HG02623 (cell line): ENCODE data around the gene TFCP2.
"Not testable (repeated sequence)": the region's sequence is repeated elsewhere in the genome, so short reads cannot be mapped to it uniquely, and the experiment has no call there.

Source experiments
- ATAC-seq: cut with Tn5 transposase; IDR thresholded peaks from one replicate; pipeline ENCODE4 v1.9.1; 2021; ENCODE audit warnings: moderate library complexity; ENCODE audit not compliant: unreplicated experiment

Gene TFCP2

DNA sequence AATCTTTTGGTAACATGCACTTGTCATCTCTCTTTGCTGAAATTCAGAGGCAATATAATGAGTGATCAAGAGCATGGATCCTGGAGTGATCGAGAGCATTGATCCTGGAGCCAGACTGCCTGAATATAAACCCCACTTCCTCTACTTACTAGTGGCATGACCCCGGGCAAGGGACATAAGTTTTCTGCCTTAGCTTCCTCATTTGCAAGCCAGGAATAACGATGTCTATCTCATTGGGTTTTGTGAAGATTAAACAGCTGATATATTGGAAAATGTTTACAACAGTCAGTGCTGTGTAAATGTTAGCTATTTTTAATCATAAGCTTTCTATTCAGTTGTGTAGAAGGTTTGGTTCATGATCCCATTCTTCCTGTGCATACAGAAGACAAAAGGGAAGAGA, 87.2 kb downstream of the TFCP2 start:
- no peak for ATAC-seq

DNA sequence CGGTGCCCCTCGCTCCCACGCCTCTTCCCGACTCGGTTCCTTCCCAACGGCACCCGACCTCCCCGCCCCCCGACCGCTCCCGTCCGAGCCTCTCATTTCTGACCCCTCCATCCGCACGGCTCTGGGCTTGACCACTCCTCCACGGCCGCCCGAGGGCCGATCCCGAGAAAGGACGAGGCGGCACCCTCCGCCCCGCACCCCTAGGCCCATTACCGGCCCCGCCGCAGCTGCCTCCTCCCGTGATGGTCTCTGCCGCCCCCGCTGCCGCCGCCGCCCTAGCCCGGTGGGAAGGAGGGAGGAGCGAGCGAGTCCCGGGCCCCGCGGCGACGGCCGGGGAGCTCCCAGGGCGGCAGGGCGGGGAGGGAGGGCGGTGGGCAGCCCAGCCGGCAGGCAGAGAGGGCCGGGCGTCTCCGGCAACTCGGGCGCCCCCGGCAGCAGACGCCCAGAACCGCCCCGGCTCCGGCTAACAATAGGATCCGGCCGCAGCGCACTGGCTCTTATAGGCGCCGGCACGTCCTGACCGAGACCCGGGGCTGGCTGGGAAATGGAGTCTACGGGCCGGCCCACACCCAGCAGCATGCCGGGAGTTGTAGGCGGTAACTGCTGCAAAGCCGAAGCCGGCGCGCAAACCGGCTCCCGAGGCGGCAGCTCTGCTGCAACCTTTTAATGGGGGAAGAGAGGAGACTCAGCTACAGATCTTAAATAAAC, 89.7 kb downstream of the TFCP2 start, which contains the start of gene CSRNP2:
TSS of gene CSRNP2 (minus strand) at position 471 of the 708 bp plus-strand sequence. CDS start 7,035 bp downstream, outside the sequence.
- ATAC-seq = peak; percentile 96

DNA sequence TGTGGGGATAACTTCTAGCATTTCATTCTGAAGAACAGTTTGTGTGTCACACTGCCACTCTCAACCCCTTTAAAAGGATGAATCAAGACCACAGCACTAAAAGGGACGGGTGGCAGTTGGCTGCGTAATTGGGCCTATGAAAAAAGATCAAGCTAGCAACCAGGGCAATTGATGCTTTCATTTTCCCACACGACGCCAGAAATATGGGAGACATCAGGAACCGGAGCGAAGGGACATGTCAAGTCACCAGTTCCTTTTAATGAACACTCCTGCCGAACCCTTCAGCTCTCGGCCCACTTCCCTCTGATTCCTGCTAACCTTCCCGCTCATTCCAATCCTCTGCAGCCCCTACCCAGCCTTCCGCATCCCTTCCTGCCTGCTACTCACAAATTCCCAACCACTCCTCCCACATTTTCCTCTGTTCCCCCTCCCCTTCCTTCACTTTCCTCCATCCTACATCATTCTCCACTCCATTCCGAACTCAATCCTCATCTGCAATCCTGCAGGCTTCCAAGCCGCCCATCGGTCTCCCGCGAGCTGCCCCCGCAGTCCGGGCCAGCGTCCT, 90.3 kb downstream of the TFCP2 start:
- ATAC-seq = no peak

DNA sequence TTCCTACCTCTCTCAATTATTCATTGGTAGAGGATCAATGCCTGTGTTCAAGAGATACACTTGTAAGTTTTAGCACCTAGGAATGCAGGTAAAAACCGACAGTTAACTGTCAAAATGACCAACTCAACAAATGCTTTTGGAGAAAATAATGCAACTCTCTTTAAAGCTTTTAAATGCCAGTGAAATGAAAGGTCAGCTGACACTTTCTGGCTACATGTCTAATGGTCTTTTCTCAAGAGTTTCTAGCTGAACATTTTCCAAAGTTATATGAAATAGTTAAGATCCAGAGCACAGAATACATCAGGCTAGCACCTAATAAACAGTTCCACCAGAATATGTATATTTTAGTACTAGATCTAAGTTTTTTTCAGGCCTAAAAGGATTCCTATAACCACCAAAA, 91.5 kb downstream of the TFCP2 start:
- no peak for ATAC-seq

DNA sequence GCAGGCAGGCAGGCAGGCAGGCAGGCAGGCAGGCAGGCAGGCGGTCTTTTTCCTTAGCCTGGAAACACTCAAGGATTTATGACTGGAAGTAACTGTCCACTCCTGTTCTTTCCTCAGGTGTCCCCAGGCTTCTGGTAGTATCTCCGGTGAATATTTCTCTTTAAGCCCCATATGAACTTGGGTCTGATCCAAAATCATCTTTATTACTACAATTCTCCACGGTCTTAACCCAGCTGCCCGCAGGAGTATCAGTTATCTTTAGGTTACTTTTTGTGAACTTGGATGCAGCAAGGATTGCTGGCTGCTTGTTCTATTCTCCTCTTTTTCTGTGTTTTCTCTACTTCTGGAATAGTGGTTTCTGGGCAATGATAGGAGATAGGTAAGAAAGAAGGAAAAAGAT, 92.8 kb downstream of the TFCP2 start:
- no peak for ATAC-seq

DNA sequence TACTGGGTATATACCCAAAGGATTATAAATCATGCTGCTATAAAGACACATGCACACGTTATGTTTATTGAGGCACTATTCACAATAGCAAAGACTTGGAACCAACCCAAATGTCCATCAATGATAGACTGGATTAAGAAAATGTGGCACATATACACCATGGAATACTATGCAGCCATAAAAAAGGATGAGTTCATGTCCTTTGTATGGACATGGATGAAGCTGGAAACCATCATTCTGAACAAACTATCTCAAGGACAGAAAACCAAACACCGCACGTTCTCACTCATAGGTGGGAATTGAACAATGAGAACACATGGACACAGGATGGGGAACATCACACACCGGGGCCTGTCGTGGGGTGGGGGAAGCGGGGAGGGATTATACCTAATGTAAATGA, 94.1 kb downstream of the TFCP2 start:
- not testable (repeated sequence) for ATAC-seq

DNA sequence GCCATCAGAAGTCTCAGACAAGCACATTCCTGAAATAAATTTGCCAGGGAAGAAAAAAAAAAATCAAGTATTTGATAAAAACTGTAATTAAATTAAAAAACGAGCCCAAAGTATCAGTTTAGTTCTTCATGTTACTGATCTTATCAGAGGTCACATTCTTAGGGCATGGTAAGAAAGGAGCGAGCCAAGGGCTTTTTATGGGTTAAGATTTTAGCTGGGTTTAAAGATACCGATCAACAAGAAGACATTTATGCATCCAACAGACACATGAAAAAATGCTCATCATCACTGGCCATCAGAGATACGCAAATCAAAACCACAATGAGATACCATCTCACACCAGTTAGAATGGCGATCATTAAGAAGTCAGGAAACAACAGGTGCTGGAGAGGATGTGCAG, 94.6 kb downstream of the TFCP2 start:
- not testable (repeated sequence) for ATAC-seq

DNA sequence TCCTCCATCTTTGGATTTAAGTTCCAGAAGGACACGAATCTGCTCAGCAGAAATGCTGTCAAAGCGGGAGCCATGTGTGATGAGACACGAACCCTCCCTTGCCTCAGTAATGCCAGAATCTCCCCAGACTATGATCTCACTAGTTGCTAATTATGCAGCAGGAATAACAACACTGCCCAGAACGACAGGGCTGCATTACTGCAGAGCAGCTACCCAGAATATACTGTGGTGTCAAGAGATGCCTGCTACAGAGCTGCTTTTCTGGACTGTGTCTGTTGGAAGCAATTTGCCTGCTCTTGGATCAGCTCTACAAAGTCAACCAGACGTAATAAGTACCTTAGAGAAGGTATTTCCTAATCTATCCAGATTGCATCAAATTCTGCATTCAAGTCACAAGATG, 95.0 kb downstream of the TFCP2 start:
- ATAC-seq = no peak

DNA sequence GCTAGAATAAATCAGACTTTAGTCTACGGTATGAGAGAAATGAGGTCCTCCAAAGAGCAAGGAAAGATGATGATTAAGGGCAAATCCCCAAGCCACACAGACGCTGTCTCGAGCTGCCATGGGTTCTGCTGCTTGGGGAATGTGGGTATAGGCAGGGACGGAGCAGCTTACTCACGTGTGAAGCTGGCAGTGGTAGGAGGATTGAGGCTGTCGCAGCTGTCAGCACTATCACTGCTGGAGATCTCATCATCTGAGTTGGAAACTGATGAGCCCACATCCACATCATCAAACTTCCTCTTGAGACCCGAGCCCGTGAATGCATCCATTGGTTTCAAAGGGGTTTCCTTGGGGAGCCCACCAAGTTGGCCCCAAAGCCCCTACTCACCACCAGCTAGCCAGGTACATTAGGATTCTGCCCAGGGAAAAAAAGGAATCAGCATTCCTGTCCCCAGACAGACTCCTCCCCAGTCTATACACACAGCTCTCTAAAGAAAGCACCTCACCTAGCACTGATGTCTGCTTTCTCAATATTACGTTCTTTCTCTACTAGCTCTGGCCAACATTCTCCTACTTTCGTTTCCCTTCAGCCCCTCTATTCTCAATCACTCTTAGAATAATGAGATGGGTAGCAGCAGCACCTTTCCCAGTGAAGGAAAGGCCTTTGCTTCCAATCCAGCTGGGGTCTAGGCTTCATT, 96.6 kb downstream of the TFCP2 start:
- ATAC-seq = no peak

DNA sequence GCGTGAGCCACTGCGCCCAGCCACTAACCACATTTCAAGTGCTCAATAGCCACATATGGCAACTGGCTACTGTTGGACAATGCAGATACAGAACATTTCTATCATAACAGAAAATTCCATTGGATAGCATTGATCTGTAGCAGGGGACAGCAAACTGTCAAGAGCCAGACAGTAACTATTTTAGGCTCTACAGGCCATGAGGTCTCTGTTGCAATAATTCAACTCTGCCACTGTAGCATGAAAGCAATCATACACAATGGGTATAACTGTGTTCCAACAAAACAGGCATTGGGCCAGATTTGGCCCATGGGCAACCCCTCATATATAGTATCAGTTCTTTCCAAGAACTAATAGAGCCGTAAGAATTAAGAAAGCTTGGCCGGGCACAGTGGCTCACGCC, 97.5 kb downstream of the TFCP2 start:
- no peak for ATAC-seq

DNA sequence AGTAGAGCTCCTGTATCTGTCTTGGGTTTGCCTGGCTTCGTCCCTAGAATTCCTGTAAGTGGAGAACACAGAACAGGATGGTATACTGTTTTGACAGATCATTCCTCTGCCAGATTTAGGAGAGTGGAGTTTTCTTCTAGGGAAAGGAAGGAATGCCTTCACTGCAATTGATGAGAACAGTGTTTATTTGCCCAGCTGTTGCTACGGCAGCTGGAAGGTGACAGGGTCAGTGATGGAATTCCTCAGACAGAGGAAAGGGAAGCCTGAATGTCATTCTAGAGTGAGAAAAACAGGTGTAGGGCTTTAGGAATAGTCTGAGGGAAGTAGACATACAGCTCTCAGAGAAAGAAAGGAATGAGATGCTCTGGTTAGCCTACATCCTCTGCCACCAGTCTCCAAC, 101.3 kb downstream of the TFCP2 start:
- no peak for ATAC-seq

DNA sequence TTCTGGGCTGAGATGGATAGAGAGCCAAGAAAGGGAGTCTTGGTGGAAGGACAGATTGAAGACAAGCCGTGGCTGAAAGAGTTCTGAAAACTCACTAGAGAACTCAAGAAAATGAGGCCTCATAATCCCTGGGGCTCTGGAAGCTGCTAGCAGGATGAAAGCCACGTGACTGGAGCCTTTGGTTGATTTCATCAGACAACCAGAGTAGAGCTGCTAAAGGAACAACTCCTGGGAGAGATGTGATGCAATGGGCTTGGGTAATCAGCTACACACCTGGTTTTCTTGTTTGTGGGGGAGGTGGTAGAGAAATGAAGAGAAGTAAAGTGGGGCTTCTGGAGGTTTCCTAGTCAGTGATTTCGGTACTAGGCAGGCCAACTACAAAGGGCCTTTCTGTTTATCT, 102.9 kb downstream of the TFCP2 start:
- no peak for ATAC-seq

DNA sequence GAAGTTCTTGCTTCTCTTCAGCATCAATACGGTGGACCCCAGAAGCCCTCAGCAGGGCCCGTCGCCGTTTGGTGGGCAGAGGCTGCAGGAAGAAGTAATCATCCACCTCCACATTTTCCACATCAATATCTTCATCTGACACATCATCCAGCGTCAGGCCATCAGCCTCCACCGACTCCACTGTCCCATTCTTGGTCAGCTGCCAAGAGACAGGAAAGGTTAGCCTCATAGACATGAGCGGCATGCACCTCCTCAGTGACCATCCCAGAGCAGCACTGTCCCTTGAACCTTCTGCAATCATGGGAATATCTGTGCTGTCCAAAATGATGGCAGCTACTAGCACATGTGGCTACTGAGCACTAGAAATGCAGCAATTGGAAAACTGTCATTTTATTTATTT, 105.2 kb downstream of the TFCP2 start:
- no peak for ATAC-seq

DNA sequence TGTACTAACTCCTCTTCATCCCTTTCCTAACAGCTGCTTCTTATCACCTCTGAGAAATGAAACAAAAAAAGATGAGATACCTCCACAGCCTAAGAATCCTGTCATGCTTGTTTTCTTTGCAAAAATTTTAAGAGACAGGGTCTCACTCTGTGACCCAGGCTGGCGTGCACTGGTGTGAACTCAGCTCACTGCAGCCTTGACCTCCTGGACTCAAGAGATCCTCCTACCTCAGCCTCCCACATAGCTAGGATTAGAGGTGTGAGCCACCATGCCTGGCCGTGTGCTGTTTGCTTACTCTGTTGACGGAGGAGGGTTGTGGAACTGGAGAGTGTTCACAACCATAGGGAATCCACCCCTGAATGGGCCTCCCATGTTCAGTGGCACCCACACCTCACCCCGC, 105.7 kb downstream of the TFCP2 start:
- ATAC-seq = no peak

DNA sequence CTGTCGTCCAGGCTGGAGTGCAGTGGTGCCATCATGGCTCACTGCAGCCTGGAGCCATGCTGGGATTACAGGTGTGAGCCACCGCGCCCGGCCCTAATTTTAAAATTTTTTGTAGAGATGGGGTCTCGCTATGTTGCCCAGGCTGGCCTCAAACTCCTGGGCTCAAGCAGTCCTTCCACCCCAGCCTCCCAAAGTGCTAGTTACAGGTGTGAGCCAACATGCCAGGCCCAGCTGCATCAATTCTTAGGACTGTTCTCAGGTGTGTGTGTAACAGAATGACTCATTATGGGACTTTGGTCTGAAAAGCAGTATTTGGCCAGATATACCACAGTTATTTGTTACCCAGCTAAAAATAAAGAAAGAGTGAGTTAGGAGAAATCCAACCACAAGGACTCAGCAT, 107.4 kb downstream of the TFCP2 start:
- ATAC-seq = no peak

DNA sequence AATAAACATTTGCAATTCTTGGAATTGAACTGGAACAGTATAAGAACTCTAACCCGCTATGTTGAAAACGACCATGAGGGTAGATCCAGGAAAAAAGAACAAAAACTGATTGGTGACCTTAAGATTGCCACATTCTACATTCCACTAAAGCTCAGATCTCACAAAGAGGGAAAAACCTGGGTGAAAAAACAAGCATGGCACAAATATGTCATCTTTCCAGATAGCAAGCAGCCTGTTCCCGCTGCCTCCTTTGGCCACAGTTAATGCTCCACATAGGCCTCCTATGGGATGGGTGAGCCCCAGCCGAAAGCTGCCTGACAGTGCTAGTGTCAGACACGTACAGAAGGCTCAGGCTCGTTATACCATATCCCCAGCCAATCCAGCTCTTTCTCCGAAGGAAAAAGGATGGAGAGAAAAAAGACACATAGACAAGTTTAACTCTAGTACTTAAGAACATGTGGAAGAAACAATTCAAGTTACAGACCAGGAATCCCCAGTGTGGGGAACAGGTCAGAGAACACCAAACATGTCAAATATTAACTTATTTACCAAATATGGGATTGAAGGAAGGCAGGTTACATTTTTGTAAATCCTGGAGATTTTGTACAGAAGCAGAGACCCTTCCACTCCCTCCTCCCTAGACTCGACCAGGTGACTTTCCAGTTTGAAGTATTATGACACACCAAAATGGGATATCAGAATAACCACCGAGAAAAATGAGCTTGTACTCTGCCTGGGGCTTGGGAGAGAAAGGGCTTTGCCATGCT, 110.1 kb downstream of the TFCP2 start:
- no peak for ATAC-seq

DNA sequence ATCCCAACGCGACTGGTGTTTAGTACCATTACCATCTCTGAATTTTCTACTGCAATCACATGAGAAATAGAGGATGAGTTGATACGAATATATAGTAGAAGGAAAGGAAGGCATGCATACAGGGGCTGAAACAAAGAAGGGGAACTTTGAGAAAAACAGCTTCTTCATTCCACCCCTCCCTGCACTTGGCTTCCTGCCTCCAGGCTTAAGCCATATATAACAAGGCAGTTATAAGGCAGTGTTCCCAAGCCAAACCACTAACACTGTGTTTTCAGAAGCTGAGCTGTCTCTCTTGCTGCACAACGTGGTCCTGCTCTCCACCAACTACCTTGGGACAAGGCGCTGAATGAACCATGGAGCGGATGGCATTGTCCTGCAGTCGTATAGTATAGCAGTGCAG, 113.8 kb downstream of the TFCP2 start:
- no peak for ATAC-seq

DNA sequence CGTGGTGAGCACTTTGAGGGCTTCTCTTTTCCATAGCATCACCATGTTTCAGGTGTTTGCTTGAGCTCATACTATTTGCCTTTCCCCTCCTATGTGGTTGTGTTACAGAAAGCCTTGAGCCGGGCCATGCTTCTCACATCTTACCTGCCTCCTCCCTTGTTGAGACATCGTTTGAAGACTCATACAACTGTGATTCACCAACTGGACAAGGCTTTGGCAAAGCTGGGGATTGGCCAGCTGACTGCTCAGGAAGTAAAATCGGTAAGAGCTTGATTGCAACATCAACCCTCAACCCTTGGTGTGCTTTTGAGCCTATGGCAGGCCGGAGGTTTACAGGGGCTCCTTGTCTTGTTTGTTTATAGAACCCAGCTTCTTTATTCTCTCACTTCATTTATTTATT, 116.7 kb downstream of the TFCP2 start:
- no peak for ATAC-seq

DNA sequence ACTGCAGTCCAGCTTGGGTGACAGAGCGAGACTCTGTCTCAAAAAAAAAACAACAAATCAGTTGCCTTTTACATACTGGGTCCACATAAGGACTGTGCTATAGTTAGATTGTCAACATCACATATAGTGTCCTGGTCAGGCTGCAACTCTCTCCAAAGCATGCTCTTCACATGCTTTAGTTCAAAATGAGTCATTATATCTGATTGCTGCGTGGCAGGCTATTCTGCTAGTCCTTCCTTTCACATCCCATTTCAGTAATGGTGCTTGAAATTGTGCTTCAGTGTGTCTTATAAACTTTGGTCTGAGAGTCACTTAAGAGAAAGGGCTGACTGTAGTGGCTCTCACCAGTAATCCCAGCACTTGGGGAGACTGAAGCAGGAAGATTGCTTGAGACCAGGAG, 117.9 kb downstream of the TFCP2 start:
- ATAC-seq = no peak

DNA sequence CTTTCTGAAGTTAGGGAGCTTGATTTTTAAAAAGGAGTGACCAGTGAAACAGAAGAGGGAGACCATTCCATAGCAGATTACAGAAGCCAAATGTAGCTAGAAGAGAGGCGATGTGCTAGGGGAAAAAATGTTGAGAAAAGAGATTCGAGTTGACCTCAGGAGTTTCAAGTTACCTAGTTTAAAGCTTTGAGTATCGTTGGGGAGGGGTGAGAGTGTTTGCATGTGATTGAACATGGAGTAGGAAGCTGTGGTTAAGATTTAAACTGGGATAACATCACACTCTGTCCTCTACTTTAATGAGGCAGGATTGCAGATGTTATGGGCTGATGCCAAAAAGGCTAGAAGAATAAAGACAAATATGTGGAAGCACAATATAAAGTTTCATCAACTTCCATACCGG, 121.1 kb downstream of the TFCP2 start:
- no peak for ATAC-seq

DNA sequence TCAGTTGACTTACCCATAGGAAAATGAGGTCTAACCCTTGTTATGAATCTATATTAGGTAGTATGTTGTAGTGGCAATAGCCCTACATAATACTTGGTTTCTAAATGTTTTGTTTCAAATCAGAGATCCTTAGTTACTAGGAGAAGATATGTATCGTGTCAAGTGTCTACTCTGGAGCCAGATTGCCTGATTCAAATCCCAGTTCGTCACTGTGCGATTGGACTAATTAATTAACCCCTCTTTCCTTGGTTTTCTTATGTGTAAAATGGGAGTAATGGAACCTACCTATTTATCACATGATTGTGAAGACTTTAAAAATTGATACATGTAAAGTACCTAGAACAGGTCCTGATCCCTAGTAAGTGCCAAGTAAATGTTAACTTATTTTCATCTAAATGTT, 123.4 kb downstream of the TFCP2 start:
- ATAC-seq = no peak
